B cell (primary cell): ENCODE measurements around the gene ATG4D. TPM values are rescaled to one million over a fixed set of nuclear protein-coding genes. Genes with fewer than 3 reads are reported as not detected.
A peak's percentile ranks its signal among the peaks of the same experiment; 100 is the strongest.

Source experiments
- ATAC-seq: fragments of 200-7000 bp; cut with Tn5 transposase; one replicate; pipeline ENCODE4 v1.10.0; 2021; ENCODE audit warnings: low read depth, mild to moderate bottlenecking, moderate number of reproducible peaks, moderate library complexity
- CTCF ChIA-PET: fragments of 350-600 bp; sonication (Branson Sonifier 250); formaldehyde crosslinking; loops from one replicate; lab custom pipeline; 2021; ENCODE audit warnings: antibody characterized with exemption, inconsistent platforms; lab: Charles Lee
- POLR2A ChIA-PET: fragments of 350-600 bp; sonication (Branson Sonifier 250); formaldehyde crosslinking; loops from one replicate; lab custom pipeline; 2021; ENCODE audit warnings: antibody characterized with exemption; lab: Charles Lee
- DNase-seq: peaks from one replicate; pipeline ENCODE4 v3.0.0; 2013
- H2AFZ ChIP-seq: 2 replicates; pipeline ENCODE4 v1.6.1; 2012; ENCODE audit warnings: mild to moderate bottlenecking, low read depth, low read length; ENCODE audit not compliant: insufficient read depth, poor library complexity, severe bottlenecking
- H3K27ac ChIP-seq, 2 donors: 1 replicate in 1 of 2; 2 replicates in 1 of 2; pipeline ENCODE4 v1.5.1; 2012 to 2013; ENCODE audit warnings: low read length in 2 of 2, mild to moderate bottlenecking in 2 of 2, moderate library complexity in 1 of 2
- H3K27me3 ChIP-seq, 4 experiments: fragments of 200-600 bp in 1 of 4; sonication (generic) in 1 of 4; replicated peaks in 1 of 4; 1 replicate in 2 of 4; 2 replicates in 2 of 4; pipeline versions ENCODE4 v1.6.1 to v1.7.0; 2013 to 2016; ENCODE audit warnings: low read length in 3 of 4, mild to moderate bottlenecking in 2 of 4, mixed read lengths in 1 of 4, moderate library complexity in 1 of 4; ENCODE audit not compliant: insufficient read depth in 4 of 4, control insufficient read depth in 3 of 4; ENCODE audit errors: control extremely low read depth in 1 of 4
- H3K36me3 ChIP-seq, 2 experiments: replicated peaks in 1 of 2; 1 replicate in 1 of 2; 2 replicates in 1 of 2; pipeline versions ENCODE4 v1.6.1 to v1.7.1; 2013; ENCODE audit warnings: low read length in 1 of 2; ENCODE audit not compliant: insufficient read depth in 2 of 2, control insufficient read depth in 1 of 2; ENCODE audit errors: control extremely low read depth in 1 of 2, extremely low read depth in 1 of 2
- H3K4me1 ChIP-seq, 2 donors: fragments of 200-600 bp in 1 of 2; sonication (generic) in 1 of 2; 1 replicate in 1 of 2; 2 replicates in 1 of 2; pipeline versions ENCODE4 v1.5.1 to v1.6.1; 2013 to 2017; ENCODE audit warnings: low read length in 2 of 2; ENCODE audit not compliant: control insufficient read depth in 2 of 2, insufficient read depth in 2 of 2
- H3K4me2 ChIP-seq: replicated peaks from 2 replicates; pipeline ENCODE3; 2012; ENCODE audit warnings: mild to moderate bottlenecking, low read depth, low read length; ENCODE audit not compliant: poor library complexity, severe bottlenecking
- H3K4me3 ChIP-seq, 5 experiments: fragments of 200-600 bp in 1 of 5; sonication (generic) in 1 of 5; 1 replicate in 3 of 5; 2 replicates in 2 of 5; pipeline versions ENCODE4 v1.5.1 to v1.7.0; 2011 to 2016; ENCODE audit warnings: low read length in 4 of 5, mild to moderate bottlenecking in 4 of 5, low read depth in 2 of 5, control low read depth in 1 of 5, moderate library complexity in 1 of 5; ENCODE audit not compliant: insufficient read depth in 1 of 5; ENCODE audit errors: control extremely low read depth in 1 of 5, extremely low read depth in 1 of 5
- H3K79me2 ChIP-seq: fragments of 200-600 bp; sonication (generic); one replicate; pipeline ENCODE4 v1.6.0; 2016; ENCODE audit warnings: low read length; ENCODE audit not compliant: control insufficient read depth, insufficient read depth
- H3K9ac ChIP-seq: fragments of 200-600 bp; sonication (generic); 2 replicates; pipeline ENCODE4 v1.6.1; 2017; ENCODE audit warnings: mild to moderate bottlenecking, low read length, moderate library complexity
- H3K9me3 ChIP-seq, 3 donors: one replicate each; pipeline versions ENCODE4 v1.6.1 to v1.7.1; 2013; ENCODE audit warnings: low read length in 2 of 3; ENCODE audit not compliant: control insufficient read depth in 2 of 3, insufficient read depth in 1 of 3; ENCODE audit errors: control extremely low read depth in 1 of 3
- H4K20me1 ChIP-seq: 2 replicates; pipeline ENCODE4 v1.6.0; 2012; ENCODE audit warnings: mild to moderate bottlenecking, low read length; ENCODE audit not compliant: insufficient read depth, control insufficient read depth, poor library complexity, severe bottlenecking
- H3K27ac Mint-ChIP-seq: one replicate; pipeline ENCODE4 v1.8.0; 2021; ENCODE audit warnings: mixed read lengths
- H3K27me3 Mint-ChIP-seq: one replicate; pipeline ENCODE4 v1.8.0; 2021; ENCODE audit warnings: mixed read lengths
- H3K4me1 Mint-ChIP-seq: one replicate; pipeline ENCODE4 v1.8.0; 2021; ENCODE audit warnings: mixed read lengths
- H3K4me3 Mint-ChIP-seq: one replicate; pipeline ENCODE4 v1.8.0; 2021; ENCODE audit warnings: mixed read lengths
- H3K9me3 Mint-ChIP-seq: one replicate; pipeline ENCODE4 v1.8.0; 2022; ENCODE audit warnings: mixed read lengths; ENCODE audit not compliant: insufficient read depth
- EZH2 ChIP-seq: IDR thresholded peaks from 2 replicates; pipeline ENCODE4 v1.6.1; 2012; ENCODE audit warnings: borderline replicate concordance, low read depth, mild to moderate bottlenecking, moderate library complexity, low read length; ENCODE audit not compliant: insufficient read depth, poor library complexity, severe bottlenecking
- WGBS: methylation state at CpG from one replicate; pipeline ENCODE4 v1.1.5; 2013; ENCODE audit warnings: missing lambda C conversion rate; ENCODE audit not compliant: insufficient coverage; 5-methylcytosine and 5-hydroxymethylcytosine counted together
- intact Hi-C: fragments of 100-400 bp; cut with micrococcal nuclease; formaldehyde crosslinking; loops from one replicate; pipeline ENCODE4 v1.10.0; 2022
- polyA plus RNA-seq: library from polyadenylated mRNA; depleted of rRNA; stranded (reverse); fragments of >200 nt; gene quantifications from 2 replicates; pipeline ENCODE4 v1.2.3, GENCODE V29; 2012
- total RNA-seq, 2 donors: library from RNA; stranded (reverse); fragments of 120-200 nt in 1 of 2; gene quantifications; 1 replicate in 1 of 2; 2 replicates in 1 of 2; pipeline versions ENCODE4 v1.2.3 to v1.2.4, GENCODE V29; 2013 to 2022
- TF ChIP-seq, protein P1 (sequence below): fragments of 200-600 bp; IDR thresholded peaks from one replicate; pipeline ENCODE4 v1.8.0; 2022; ENCODE audit warnings: antibody characterized with exemption, mild to moderate bottlenecking

The ATG4D gene
- total and polyA plus RNA-seq, 2 donors (not counting 1 experiment from before 2014, with no cell fraction given): 58.8 to 75.5 TPM

DNA sequence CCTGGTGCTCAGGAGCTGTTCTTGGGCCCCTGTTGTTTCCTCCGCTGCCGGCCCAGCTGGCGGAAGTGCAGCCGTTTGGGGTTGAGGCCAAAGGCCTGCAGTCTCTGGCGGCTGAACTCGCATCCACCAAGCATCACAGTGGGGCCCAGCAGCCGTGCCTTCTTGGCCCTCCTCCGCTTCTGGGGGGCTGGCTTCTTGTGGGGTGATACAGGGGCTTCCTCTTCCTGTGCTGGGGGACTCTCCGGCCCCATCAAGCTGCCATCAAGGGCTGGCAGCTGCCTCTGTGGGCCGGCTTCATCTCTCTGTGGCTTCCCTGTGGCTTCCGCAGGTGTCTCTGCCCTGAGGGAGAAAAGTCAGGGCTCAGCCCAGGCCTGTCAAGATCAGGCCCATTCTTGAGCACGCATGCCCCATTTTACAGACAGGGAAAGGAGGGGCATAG, 10.3 kb downstream of the ATG4D start:
- Histone ChIP-seq H3K27ac (peak overlapping the region; percentile 58 to 81), H3K79me2 (peaks cover 15% of the 10 kb centered on the region), H2AFZ (peak overlapping the region; percentile 38), H3K9me3 (peaks cover 0 to 5% (median 0%) of the 10 kb centered on the region in 3 donors), H3K4me3 (peak overlapping the region in 1 of 5 experiments; percentile 24), H3K36me3 (peaks cover 7 to 77% of the 10 kb centered on the region in 2 experiments), H3K4me1 (peaks cover 37 to 44% of the 10 kb centered on the region in 2 donors), H3K9ac (peak overlapping the region; percentile 19), H3K27me3 (no peaks in the 10 kb centered on the region), H3K4me2 (peak overlapping the region; percentile 55), H4K20me1 (peaks cover 23% of the 10 kb centered on the region)
- ATAC-seq (peak; percentile 78), DNase-seq (peak; percentile 79)
- WGBS: 4% methylated on average over 12 of the region's 12 CpGs
- Mint-ChIP-seq H3K27ac (peak overlapping the region; percentile 97), H3K4me3 (peak overlapping the region; percentile 68), H3K27me3 (no peaks in the 10 kb centered on the region), H3K9me3 (no peaks in the 10 kb centered on the region), H3K4me1 (peaks cover 34% of the 10 kb centered on the region)
- ChIA-PET POLR2A (interaction anchor here (0.5 to 2.6 kb wide), 10 partner anchors 8 to 291 kb away, joined by 3 to 15 read pairs (median 4); partner anchors contain the start of genes ATG4D, CDKN2D and KRI1), CTCF (interaction anchor here (0.6 to 2.2 kb wide), 12 partner anchors 11 to 163 kb away, joined by 3 to 14 read pairs (median 7); partner anchors contain the start of genes CDC37, CDKN2D and KRI1)
- TF ChIP-seq, protein P1, sequence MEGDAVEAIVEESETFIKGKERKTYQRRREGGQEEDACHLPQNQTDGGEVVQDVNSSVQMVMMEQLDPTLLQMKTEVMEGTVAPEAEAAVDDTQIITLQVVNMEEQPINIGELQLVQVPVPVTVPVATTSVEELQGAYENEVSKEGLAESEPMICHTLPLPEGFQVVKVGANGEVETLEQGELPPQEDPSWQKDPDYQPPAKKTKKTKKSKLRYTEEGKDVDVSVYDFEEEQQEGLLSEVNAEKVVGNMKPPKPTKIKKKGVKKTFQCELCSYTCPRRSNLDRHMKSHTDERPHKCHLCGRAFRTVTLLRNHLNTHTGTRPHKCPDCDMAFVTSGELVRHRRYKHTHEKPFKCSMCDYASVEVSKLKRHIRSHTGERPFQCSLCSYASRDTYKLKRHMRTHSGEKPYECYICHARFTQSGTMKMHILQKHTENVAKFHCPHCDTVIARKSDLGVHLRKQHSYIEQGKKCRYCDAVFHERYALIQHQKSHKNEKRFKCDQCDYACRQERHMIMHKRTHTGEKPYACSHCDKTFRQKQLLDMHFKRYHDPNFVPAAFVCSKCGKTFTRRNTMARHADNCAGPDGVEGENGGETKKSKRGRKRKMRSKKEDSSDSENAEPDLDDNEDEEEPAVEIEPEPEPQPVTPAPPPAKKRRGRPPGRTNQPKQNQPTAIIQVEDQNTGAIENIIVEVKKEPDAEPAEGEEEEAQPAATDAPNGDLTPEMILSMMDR: no peak
- no peak for TF ChIP-seq EZH2
- intact Hi-C loops: loop anchor here (1.0 kb wide), 1 partner anchor 11 kb away; no protein-coding TSS in a partner anchor
